ENCODE data around the gene PADI2. TPM values are rescaled to one million over a fixed set of nuclear protein-coding genes. Genes with fewer than 3 reads are reported as not detected.
A peak's percentile ranks its signal among the peaks of the same experiment; 100 is the strongest.

PADI2 gene
- total RNA-seq, 4 donors from 2014 or later = 15.4 to 27.2 (median 18.6) TPM

GRCh38 chr1:17033481-17033880, 85.8 kb downstream of the PADI2 start:
- no peak for DNase-seq (ENCODE audit: low spot score in 2 of 2)
- TF ChIP-seq EP300 (IDR thresholded peaks at IDR 0.05) (no peak), CTCF (IDR thresholded peaks at IDR 0.05) (no peak), POLR2AphosphoS5 (IDR thresholded peaks at IDR 0.05) (no peak), POLR2A (IDR thresholded peaks at IDR 0.05) (no peak)
- WGBS = 82% methylated on average over 4 of the region's 4 CpGs
- no peaks in the 10 kb centered on the region for H3K9me3 ChIP-seq
- no peaks in the 10 kb centered on the region for H3K27me3 ChIP-seq
- H3K27ac ChIP-seq = no peak overlapping the region
- H3K4me1 ChIP-seq = no peaks in the 10 kb centered on the region
- H3K4me3 ChIP-seq = no peak overlapping the region
- H3K36me3 ChIP-seq = peaks cover 53% of the 10 kb centered on the region

GRCh38 chr1:17032741-17033140, 86.5 kb downstream of the PADI2 start:
- TF ChIP-seq EP300 (IDR thresholded peaks at IDR 0.05) (no peak), POLR2AphosphoS5 (IDR thresholded peaks at IDR 0.05) (no peak)
- H3K9me3 ChIP-seq = no peaks in the 10 kb centered on the region
- H3K36me3 ChIP-seq = peaks cover 52% of the 10 kb centered on the region
- WGBS = 73% methylated on average over 3 of the region's 3 CpGs
- DNase-seq (ENCODE audit: low spot score in 2 of 2) = no peak
- no peaks in the 10 kb centered on the region for H3K27me3 ChIP-seq
- H3K4me3 ChIP-seq = no peak overlapping the region
- peaks cover 5% of the 10 kb centered on the region for H3K4me1 ChIP-seq
- no peak overlapping the region for H3K27ac ChIP-seq

GRCh38 chr1:17031436-17031835, 87.8 kb downstream of the PADI2 start:
- peaks cover 14% of the 10 kb centered on the region for H3K4me1 ChIP-seq
- no peaks in the 10 kb centered on the region for H3K9me3 ChIP-seq
- H3K27ac ChIP-seq = no peak overlapping the region
- WGBS = 93% methylated on average over 4 of the region's 4 CpGs
- no peak overlapping the region for H3K4me3 ChIP-seq
- DNase-seq (ENCODE audit: low spot score in 2 of 2) = no peak
- H3K27me3 ChIP-seq = no peaks in the 10 kb centered on the region
- TF ChIP-seq POLR2A (IDR thresholded peaks at IDR 0.05) (no peak), EP300 (IDR thresholded peaks at IDR 0.05) (no peak), CTCF (IDR thresholded peaks at IDR 0.05) (no peak), POLR2AphosphoS5 (IDR thresholded peaks at IDR 0.05) (no peak)
- H3K36me3 ChIP-seq = peaks cover 59% of the 10 kb centered on the region

GRCh38 chr1:17030206-17030605, 89.0 kb downstream of the PADI2 start:
- Histone ChIP-seq H3K9me3 (no peaks in the 10 kb centered on the region), H3K36me3 (peaks cover 67% of the 10 kb centered on the region), H3K27me3 (no peaks in the 10 kb centered on the region), H3K4me1 (peaks cover 14% of the 10 kb centered on the region), H3K4me3 (no peak overlapping the region), H3K27ac (no peak overlapping the region)
- TF ChIP-seq CTCF (IDR thresholded peaks at IDR 0.05) (no peak), POLR2A (IDR thresholded peaks at IDR 0.05) (no peak), EP300 (IDR thresholded peaks at IDR 0.05) (no peak), POLR2AphosphoS5 (IDR thresholded peaks at IDR 0.05) (no peak)
- no peak for DNase-seq (ENCODE audit: low spot score in 2 of 2)
- 82% methylated on average over 4 of the region's 4 CpGs for WGBS

GRCh38 chr1:17028662-17029188, 90.5 kb downstream of the PADI2 start:
- no peak for DNase-seq (ENCODE audit: low spot score in 2 of 2)
- H3K27ac ChIP-seq = peak overlapping the region; percentile 63
- peak in 1 of 3 donors; percentile 21 for TF ChIP-seq POLR2AphosphoS5 (IDR thresholded peaks at IDR 0.05)
- no peak for TF ChIP-seq EP300 (IDR thresholded peaks at IDR 0.05)
- H3K36me3 ChIP-seq = peaks cover 75% of the 10 kb centered on the region
- H3K9me3 ChIP-seq = no peaks in the 10 kb centered on the region
- 63% methylated on average over 5 of the region's 5 CpGs for WGBS
- H3K4me3 ChIP-seq = no peak overlapping the region
- peaks cover 14% of the 10 kb centered on the region for H3K4me1 ChIP-seq
- no peaks in the 10 kb centered on the region for H3K27me3 ChIP-seq

- DNase-seq (ENCODE audit: low spot score in 2 of 2) = no peak
- H3K4me3 ChIP-seq = no peak overlapping the region
- 49% methylated on average over 2 of the region's 2 CpGs for WGBS
- no peaks in the 10 kb centered on the region for H3K27me3 ChIP-seq
- H3K27ac ChIP-seq = peak overlapping the region; percentile 63
- peaks cover 75% of the 10 kb centered on the region for H3K36me3 ChIP-seq
- H3K4me1 ChIP-seq = peaks cover 14% of the 10 kb centered on the region
- no peaks in the 10 kb centered on the region for H3K9me3 ChIP-seq
- TF ChIP-seq EP300 (IDR thresholded peaks at IDR 0.05) = no peak
- TF ChIP-seq CTCF (IDR thresholded peaks at IDR 0.05) = no peak
- no peak for TF ChIP-seq POLR2AphosphoS5 (IDR thresholded peaks at IDR 0.05)
- TF ChIP-seq POLR2A (IDR thresholded peaks at IDR 0.05) = no peak
Observed at GRCh38 chr1:17027900-17028299, 91.4 kb downstream of the PADI2 start.
